Urothelium cell line (cell line): ENCODE results near the gene IL17RC.
"Not testable (repeated sequence)": the region's sequence is repeated elsewhere in the genome, so short reads cannot be mapped to it uniquely, and the experiment has no call there.

Source experiments
- DNase-seq: peaks from one replicate; pipeline ENCODE4 v3.0.0; 2011; ENCODE audit warnings: low spot score, mixed read lengths
- FAIRE-seq: peaks from 2 replicates; lab custom pipeline; 2011; peaks lifted over from hg19 to GRCh38; lab: Jason Lieb, UNC

IL17RC gene, protein sequence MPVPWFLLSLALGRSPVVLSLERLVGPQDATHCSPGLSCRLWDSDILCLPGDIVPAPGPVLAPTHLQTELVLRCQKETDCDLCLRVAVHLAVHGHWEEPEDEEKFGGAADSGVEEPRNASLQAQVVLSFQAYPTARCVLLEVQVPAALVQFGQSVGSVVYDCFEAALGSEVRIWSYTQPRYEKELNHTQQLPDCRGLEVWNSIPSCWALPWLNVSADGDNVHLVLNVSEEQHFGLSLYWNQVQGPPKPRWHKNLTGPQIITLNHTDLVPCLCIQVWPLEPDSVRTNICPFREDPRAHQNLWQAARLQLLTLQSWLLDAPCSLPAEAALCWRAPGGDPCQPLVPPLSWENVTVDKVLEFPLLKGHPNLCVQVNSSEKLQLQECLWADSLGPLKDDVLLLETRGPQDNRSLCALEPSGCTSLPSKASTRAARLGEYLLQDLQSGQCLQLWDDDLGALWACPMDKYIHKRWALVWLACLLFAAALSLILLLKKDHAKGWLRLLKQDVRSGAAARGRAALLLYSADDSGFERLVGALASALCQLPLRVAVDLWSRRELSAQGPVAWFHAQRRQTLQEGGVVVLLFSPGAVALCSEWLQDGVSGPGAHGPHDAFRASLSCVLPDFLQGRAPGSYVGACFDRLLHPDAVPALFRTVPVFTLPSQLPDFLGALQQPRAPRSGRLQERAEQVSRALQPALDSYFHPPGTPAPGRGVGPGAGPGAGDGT

DNA sequence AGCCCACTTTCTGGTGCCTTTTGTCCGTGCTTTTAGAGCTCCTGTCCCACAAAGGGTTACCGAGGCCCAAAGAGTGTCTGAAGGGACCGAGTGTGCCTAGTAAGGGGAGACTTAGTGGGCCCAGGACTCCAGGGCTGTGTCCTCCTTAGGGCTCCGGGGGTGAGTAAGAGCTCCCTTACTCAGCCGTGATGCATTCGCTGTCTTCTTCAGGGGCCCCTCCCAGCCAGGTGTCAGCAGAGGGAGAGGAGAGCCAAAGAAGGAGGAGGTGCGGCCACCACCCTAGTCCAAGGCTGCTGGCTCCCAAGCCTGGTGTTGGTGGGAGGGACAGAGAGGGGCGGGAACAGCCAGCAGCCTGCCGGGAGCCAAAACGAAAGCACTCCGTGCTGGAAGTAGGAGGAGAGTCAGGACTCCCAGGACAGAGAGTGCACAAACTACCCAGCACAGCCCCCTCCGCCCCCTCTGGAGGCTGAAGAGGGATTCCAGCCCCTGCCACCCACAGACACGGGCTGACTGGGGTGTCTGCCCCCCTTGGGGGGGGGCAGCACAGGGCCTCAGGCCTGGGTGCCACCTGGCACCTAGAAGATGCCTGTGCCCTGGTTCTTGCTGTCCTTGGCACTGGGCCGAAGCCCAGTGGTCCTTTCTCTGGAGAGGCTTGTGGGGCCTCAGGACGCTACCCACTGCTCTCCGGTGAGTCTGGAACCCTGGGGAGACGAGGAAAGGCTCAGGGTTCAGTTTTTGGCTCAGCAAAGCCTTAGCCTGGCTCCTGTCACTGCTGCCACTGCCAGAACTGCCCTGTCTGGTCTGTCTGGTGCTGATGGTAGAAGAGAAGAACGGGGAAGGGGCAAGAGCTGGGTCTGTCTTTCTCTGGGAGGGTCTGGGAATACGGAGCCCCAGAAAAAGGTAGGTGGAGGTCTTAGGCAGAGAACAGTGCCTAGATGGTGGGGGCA lies at the start of gene IL17RC:
TSS of gene IL17RC (plus strand) at position 365 of the 947 bp plus-strand sequence. CDS start at position 583, 218 bp downstream.
- DNase-seq (peak; percentile 93), FAIRE-seq (no peak)

DNA sequence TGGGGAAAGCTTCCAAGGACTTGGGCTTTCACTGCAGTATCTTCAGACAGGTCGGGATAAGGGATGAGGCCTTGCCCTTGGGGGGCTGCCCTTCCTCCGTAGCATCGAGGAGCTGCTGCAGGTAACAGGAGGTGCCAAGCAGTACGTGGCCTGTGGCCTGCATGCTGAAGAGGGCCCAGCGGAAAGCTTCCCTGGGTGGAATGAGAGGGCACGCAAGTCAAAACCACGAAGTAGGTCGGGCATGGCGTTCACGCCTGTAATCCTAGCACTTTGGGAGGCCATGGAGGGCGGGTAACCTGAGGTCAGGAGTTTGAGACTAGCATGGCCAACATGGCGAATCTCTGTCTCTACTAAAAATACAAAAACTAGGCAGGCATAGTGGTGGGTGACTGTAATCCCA lies 49.8 kb upstream of the IL17RC start:
- FAIRE-seq (no peak), DNase-seq (no peak)

DNA sequence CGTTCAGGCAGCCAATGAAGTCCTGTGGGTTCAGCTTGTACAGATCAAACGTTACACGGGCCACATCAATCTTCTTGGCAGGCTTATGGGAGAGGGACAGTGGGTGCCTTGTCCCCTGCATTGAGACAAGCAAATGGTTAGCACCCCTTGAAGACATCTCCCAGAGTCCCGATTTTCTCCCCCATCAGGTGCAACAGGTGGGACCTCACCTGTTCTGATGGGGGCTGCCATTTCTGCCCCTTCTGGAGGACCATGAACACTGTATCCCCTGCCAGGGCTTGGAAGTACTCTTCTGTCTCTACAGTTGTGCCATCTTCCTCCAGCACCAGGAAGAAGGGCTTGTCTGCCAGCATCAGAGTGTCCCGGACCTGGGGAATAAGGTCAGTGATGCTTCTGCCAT lies 46.9 kb upstream of the IL17RC start:
- DNase-seq = no peak
- FAIRE-seq = no peak

DNA sequence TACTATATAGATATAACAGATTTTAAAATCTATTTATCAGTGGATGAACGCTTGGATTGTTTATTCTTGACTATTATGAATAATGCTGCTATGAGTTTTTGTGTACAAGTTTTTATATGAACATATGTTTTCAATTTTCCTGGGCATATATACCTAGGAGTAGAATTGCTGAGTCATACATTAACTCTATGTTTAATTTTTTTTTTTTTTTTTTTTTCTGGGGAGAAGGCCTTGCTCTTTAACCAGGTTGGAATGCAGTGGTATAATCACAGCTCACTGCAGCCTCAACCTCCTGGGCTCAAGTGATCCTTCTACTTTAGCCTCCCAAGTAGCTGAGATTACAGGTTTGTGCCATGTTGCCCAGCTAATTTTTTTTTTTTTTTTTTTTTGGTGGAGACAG lies 45.9 kb upstream of the IL17RC start:
- DNase-seq (no peak), FAIRE-seq (no peak)

DNA sequence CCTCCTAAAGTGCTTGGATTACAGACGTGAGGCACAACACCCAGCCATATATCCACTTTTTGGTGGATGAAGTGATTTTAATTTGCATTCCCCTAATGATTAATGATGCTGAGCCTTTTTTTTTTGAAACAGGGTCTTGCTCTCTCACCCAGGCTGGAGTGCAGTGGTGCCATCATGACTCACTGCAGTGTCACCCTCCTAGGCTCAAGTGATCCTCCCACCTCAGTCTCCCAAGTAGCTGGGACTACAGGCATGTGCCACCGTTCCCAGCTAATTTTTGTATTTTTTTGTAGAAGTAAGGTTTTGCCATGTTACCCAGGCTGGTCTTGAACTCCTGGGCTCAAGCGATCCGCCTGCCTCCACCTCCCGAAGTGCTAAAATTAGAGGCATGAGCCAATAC lies 44.8 kb upstream of the IL17RC start:
- not testable (repeated sequence) for DNase-seq, FAIRE-seq

DNA sequence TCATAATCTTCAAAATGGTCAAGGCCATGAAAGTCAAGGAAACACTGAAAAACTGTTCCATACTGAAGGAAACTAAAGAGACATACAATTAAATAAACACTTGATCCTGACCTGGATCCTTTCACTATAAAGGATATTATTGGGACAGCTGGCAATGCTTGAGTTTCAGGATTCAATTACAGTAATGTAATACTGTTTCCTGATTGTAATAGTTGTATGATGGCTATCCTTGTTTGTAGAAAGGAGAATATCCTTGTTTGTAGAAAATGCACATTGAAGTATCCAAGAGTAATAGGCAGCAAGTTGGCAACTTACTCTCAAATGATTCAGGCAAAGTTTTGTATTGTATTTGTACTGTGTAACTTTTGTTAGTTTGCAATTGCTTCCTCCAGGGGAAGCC lies 41.5 kb upstream of the IL17RC start:
- no peak for FAIRE-seq

DNA sequence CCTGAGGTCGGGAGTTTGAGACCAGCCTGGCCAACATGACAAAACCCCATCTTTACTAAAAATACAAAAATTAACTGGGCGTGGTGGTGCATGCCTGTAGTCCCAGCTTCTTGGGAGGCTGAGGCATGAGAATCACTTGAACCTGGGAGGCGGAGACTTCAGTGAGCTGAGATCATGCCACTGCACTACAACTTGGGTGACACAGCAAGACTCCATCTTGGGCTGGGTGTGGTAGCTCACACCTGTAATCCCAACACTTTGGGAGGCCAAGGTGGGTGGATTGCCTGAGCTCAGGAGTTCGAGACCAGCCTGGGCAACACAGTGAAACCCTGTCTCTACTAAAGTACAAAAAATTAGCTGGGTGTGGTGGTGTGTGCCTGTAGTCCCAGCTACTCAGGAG lies 40.6 kb upstream of the IL17RC start:
- FAIRE-seq = not testable (repeated sequence)

More for the DNA sequence above, 41.5 kb upstream of the IL17RC start:
- DNase-seq = no peak

DNA sequence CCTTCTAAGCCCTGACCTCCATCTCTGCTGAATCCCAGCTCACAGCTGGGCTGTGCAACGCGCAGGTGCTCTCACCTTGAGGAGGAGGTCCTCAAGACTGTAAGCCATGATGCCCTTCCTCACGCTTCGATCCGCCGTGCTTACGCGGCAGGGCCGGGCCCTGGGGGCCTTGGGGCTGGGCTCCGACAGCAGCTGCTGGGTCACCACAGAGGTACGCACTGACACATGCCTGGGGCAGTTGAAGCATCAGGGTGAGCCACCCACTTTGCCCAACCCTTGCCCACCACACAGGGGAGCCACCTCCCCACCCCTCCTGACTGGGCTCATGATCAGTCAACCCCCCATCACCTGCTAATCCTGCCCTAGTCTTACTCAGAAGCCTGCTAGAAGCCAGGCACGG lies 39.9 kb upstream of the IL17RC start:
- DNase-seq = no peak
- FAIRE-seq = no peak

More for the DNA sequence above, 40.6 kb upstream of the IL17RC start:
- not testable (repeated sequence) for DNase-seq

DNA sequence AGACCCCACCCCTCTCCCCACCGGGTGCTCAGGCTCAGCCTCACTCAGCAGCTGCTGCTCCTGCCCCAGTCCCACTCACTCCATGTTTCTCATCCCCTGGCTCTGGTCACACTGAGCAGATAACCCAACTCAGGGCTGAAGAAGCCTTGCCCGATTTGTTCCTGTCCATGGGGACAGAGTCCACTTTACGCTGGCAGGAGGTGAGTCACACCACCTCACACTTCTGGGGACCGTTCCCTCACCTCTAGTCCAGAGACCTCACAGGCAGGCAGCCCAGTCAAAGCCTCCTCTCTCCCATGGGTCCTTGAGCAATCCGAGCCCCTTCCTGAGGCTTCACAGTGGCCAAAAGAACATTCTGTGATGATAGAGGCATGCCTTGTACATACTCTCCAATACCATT lies 38.2 kb upstream of the IL17RC start:
- FAIRE-seq (no peak), DNase-seq (no peak)

DNA sequence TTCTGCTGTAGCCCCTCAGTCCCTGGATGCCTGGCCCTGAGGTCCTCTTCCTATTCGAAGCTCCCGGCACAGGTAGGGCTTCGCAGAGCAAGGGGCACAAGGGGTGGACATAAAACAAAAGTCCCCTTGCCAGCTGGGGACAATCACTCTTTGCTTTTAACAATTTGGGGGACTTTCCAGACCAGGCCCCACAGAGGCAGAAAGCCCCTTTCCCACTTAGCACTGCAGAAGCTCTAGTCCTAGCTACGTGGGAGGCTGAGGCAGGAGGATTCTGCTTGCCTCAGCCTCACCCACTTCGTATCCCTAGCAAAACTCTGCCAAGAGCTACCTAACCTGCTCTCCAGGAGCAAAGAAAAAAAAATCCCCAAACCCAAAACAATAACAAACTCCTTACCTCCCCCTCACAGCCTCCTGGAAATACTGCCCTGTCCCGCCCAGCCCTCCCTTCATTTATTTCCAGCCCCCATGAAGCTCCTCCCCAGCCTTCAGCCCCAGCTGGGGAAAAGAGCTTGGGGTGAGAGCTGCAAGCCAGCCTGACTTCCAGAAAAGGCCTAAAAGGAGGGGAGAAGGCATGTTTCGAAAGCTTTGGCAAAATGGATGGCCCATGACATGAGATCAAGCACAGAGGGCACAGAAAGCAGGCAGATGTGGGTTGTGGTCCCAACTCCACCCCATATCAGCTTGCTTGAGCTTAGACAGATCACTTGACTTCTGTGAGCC lies 36.9 kb upstream of the IL17RC start, which contains the start of gene CIDEC:
TSS of gene CIDEC (minus strand) at position 424 of the 720 bp plus-strand sequence. CDS start 1,767 bp downstream, outside the sequence.
- FAIRE-seq (no peak), DNase-seq (no peak)

DNA sequence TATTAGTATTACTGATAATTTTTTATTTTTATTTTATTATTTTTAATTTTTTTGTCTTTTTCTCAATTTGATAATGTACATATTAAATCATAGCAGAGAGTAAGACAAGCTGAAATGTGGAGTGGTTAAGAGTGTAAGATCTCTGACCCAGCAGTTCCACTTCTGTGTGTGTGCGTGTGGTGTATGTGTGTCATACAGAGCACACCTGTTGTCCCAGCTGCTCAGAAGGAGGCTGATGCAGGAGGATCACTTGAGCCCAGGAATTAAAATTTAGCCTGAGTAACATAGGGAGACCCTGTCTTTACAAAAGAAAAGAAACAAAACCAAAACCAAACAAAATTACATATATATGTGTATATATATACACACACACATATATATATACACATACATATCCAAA lies 35.5 kb upstream of the IL17RC start:
- no peak for DNase-seq
- no peak for FAIRE-seq

DNA sequence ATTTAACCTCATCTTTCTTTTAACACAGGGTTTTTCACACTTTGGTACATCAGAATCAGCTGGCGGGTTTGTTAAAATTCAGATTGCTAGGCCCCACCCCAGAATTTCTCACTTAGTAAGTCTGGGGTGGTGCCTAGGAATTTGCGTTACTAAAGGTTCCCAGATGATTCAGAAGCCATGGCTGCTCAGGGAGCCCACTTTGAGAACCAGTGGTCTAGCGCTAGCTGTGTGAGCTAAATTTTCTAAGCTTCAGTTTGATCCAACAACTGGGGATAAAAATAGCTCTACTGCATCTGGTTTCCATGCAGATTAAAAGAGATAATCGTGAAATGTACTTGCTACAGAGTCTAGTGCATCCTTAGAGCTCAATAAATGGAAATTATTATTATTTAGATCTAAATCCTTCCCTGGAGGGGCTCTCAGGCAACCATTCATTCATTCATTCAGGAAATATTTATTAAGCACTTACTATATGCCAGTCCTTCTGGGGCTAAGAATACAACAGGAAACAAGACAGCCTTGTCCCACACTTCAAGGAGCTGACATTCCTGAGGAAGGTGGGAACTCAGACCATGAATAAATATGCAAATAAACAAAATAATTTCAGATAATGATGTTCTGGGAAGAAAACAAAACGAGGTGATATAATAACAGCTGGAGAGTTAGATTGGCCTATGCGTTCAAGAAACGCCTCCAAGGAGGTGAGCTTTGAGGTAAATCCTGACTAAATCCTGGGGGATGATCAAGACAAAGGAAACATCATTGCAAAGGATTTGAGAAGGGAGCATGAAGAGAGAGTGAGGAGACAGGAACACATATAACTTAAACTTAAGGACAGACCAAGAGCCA lies 33.0 kb upstream of the IL17RC start:
- DNase-seq = peak; percentile 17

DNA sequence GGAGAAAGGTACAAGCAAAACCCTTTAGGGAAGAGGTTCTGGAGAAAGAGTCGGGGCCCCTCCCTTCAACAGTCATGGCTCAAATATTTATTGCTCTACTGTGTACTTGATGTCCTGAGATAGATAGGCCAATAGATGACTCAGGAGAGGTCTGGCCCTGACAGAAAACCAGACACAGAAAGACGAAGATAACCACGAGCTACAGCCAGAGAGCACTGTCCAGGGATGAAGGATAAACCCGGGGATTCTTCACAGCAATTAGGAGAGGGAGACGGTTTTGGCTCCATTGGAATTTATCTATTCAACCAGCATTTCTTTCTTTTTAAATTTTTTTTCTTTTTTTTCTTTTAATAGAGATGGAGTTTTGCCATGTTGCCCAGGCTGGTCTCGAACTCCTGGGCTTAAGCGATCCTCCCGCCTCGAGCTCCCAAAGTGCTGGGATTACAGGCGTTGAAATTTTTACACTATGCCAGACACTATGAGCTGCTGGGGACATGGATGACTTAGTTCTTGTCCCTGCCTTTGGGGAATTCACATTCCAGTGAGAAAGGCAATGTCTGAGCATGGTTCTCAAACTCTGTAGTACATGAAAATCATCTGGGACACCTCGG lies 32.2 kb upstream of the IL17RC start:
- FAIRE-seq (no peak), DNase-seq (peak; percentile 85)

More for the DNA sequence above, 33.0 kb upstream of the IL17RC start:
- no peak for FAIRE-seq

DNA sequence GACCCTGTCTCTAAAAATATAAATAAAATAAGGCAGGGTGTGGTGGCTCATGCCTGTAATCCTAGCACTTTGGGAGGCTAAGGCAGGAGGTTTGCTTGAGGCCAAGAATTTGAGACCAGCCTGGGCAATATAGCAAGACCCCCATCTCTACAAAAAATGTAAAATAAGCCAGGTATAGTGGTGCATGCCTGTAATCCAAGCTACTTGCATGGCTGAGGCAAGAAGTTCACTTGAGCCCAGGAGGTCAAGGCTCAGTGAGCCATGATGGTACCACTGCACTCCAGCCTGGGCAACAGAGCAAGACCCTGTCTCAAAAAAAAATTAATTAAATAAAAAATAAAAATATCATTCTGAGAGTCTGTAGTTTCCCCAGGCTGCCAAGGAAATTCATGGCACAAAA lies 30.6 kb upstream of the IL17RC start:
- FAIRE-seq = no peak

DNA sequence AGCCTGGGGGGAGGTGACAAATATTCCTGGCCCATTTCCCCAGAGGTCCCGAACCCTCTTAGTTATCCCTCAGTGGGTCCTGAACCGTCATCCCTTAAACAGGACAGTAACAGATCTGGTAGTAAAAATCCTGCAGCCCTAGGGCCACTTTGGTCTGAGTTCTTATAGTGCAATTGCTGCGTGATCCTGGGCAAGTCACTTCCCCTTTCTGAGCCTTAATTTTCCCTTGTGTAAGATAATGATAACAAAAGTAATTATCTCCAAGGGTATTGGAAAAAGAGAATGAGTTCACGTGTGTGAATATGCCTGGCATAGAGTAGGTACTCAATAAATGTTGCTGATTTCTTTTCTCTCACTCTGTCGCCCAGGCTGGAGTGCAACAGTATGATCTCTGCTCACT lies 29.4 kb upstream of the IL17RC start:
- no peak for FAIRE-seq
- no peak for DNase-seq

More for the DNA sequence above, 30.6 kb upstream of the IL17RC start:
- no peak for DNase-seq

DNA sequence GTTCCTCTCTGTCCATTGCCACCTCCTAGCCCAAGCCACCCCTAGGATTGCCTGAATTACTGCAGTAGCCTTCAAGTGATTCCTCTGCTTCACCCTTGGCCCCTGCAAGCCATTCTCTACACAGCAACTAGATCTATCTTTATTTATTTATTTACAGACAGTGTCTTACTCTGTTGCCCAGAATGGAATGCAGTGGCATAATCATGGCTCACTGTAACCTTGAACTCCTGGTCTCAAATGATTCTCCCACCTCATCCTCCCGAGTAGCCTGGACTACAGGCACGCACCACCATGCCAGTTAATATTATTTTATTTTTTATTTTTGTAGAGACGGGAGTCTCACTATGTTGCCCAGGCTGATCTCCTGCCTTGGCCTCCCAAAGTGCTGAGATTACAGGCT lies 28.4 kb upstream of the IL17RC start:
- FAIRE-seq = no peak
- DNase-seq = no peak

DNA sequence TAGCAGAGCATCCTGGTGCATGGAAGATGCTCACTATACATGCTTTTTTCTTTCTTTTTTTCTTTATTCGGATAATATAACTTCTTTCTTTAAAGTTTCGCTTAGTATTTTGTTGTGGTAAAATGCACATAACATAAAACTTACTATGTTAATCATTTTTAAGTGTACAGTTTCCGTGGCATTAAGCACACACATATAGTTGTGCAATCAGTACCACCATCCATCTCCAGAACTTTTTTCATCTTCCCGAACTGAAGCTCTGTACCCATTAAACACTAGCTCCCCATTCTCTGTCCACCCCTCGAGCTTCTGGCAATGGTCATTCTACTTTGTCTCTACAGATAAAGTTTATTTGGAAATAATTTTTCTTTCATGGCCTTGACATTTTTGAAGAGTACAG lies 27.5 kb upstream of the IL17RC start:
- FAIRE-seq (no peak), DNase-seq (no peak)

DNA sequence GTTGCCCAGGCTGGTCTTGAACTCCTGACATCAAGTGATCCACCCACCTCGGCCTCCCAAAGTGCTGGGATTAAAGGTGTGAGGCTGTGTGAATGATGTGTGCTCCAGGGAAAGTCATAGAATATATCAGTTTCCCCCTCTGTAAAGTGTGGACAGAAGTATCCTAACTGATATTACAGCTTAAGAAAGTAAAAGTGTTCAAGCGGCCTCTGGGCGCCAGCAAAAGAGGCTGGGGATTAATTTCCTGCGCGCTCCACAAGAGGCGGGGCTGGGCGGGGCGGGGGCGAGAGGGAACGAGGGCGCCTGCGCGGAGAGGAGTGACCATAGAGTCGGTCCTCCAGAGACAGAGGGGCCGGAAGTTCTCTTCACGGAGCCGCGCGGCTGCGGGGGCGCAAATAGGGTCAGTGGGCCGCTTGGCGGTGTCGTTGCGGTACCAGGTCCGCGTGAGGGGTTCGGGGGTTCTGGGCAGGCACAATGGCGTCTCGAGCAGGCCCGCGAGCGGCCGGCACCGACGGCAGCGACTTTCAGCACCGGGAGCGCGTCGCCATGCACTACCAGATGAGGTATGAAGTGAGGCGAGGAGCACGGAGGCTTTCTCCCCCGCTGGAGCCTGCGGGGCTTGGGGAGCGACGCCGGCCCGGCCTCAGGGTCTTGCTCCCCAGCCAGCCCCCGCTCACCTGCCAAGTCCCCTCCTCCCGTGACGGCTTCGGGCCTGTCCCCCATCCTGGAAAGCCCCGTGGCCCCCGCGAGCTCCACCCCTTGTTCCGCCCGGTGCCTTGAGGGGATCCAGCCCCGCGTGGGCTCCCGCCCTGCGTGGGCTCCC lies 26.4 kb upstream of the IL17RC start, which contains the start of gene JAGN1:
TSS of gene JAGN1 (plus strand) at position 362 of the 823 bp plus-strand sequence. CDS start at position 475, 113 bp downstream.
- DNase-seq = peak; percentile 92
- FAIRE-seq = no peak
